Urinary bladder (tissue), 4 donors: Measurements from ENCODE around the gene ZNF638. TPM values are rescaled to one million over a fixed set of nuclear protein-coding genes. Genes with fewer than 3 reads are reported as not detected.

Experiments used
- DNase-seq: peaks from one replicate; pipeline ENCODE4 v3.0.0-alpha.2; 2015; ENCODE audit errors: extremely low spot score
- H3K27ac ChIP-seq: one replicate; pipeline ENCODE4 v1.5.1; 2013; ENCODE audit warnings: low read depth, mild to moderate bottlenecking, moderate library complexity
- H3K36me3 ChIP-seq: one replicate; pipeline ENCODE4 v1.6.1; 2013; ENCODE audit warnings: mild to moderate bottlenecking, moderate library complexity; ENCODE audit not compliant: insufficient read depth
- H3K4me1 ChIP-seq: one replicate; pipeline ENCODE4 v1.6.1; 2013; ENCODE audit warnings: mild to moderate bottlenecking, moderate library complexity; ENCODE audit not compliant: insufficient read depth
- H3K4me3 ChIP-seq: one replicate; pipeline ENCODE4 v1.5.1; 2013; ENCODE audit warnings: low read depth, low read length
- whole genome bisulfite sequencing: extraction: QIAGEN DNeasy Blood & Tissue Kit; methylation state at CpG from one replicate; pipeline ENCODE4 v1.1.7; 2013; 5-methylcytosine and 5-hydroxymethylcytosine counted together
- polyA plus RNA-seq: library from polyadenylated mRNA; stranded (reverse); fragments of 200-250 nt; gene quantifications from one replicate; pipeline ENCODE4 v1.2.3, GENCODE V29; 2013
- total RNA-seq: library from RNA; depleted of rRNA; stranded (reverse); fragments of >200 nt; gene quantifications from one replicate; pipeline ENCODE4 v1.2.3, GENCODE V29; 2014
- donor health status: healthy with polysubstance abuse.
- donor health status: healthy.

Gene ZNF638
- total and polyA plus RNA-seq, 2 donors, result 69.3 to 492 TPM

DNA sequence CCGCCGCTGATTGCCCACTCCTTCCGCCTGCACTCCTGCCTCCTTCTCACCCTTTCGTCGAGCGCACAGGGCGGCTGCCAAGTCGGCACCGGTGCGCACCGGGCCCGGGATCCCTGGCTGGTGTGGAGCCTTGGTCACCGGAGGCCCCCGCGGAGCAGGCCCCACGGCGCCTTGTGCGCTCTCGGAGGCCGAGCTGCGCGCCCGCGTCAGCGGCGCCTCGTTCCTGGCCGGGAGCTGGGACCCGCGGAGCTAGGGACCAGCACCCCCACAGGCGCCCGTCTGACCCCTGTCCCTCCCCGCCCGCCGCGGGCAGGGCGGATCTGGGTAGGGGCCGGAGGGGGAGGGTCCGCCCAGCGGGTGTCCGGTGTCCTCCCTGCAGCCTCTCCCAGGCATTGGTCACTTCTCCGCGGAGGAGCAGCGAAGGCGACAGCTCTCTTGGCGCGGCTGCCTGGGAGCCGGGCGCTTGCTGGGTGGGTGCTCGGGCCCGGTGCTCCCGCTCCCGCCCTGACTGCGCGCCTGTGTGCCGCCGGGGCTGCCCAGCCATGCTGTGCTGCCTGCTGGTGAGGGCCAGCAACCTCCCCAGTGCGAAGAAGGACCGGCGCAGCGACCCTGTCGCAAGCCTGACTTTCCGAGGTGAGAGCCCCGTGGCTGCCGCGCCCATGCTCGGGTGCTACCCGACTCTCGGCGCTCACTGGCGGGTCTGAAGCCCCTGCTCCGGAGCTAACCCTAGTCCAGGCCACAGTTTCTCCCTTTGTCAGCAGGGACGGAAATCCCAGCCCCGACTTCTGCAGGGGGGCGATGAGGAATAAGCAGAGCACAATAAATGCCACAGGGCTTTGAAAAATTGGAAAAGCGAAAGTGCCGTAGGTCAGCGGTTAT is 135.0 kb downstream of the ZNF638 start:
- Histone ChIP-seq H3K4me1 (peaks cover 2% of the 10 kb centered on the region), H3K27ac (no peak overlapping the region), H3K4me3 (peak overlapping the region; percentile 60), H3K36me3 (no peaks in the 10 kb centered on the region)
- DNase-seq, result no peak
- WGBS, result 1% methylated on average over 78 of the region's 78 CpGs

DNA sequence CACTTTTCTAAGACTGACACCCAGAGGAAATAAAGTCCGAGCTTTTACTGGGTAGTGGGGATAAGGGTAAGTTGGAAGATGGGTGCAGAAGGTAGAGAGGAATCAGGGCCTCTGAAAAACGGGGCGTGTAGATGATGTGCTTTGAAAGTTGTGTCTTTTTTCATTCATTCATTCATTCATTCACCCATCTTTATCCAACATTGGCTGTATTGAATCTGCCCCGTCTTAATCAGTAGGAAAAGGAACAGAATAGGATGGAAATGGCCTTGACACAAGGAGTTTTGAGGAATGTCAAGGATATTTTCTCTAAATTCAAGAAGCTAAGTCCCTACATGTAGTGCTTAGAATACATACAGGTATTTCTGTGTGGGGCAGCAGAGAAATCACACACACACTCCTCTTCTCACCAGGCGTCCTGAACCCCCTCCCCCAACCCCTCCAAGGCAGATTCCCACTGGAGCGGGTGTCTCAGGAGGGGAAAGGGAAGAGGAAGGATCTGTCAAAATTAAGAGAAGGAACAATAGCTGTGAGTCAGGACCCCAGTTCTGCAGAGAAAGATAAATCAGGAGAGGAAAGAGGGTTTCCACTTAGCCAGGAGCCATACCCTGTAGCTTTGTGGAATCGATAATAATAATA is 135.7 kb downstream of the ZNF638 start:
- H3K36me3 ChIP-seq, result no peaks in the 10 kb centered on the region
- H3K4me1 ChIP-seq, result peaks cover 2% of the 10 kb centered on the region
- DNase-seq, result no peak
- peak overlapping the region; percentile 60 for H3K4me3 ChIP-seq
- no peak overlapping the region for H3K27ac ChIP-seq
- 36% methylated on average over 7 of the region's 7 CpGs for WGBS

DNA sequence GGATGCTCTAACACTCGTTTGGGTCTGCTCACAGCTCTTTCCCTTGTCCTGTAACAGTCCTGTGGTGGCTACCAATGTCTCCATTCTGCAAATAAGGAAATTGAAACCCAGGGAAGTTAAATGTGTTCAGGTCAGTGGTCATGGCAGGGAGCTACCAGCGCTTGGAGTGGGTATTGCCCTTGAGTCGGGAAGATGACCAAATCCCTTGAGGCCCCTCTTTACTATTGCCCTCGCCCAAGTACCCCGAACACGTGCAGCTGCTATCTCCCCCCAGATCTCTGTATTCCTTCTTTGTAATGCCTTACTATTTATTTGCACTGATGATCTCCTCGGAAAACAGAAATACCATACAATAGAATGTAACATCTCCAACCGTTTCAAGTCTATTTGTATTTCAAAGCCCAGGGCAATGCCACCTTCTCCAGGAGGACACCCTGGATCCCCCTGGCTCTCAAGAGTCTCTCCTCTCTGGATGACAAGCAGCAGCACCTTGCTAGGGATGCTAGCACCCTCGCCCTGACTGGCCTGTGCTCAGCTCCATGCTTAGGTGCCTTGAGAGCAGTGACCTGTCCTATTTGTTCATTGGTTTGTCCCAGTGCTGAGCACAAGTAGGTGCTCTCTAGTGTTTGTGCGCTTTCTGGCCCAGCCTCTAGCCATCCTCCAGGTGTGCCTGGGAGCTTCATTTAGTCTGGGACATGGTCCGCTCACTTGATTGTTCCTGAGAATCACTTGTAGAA is 136.9 kb downstream of the ZNF638 start:
- no peak for DNase-seq
- no peak overlapping the region for H3K27ac ChIP-seq
- H3K4me3 ChIP-seq, result no peak overlapping the region
- peaks cover 2% of the 10 kb centered on the region for H3K4me1 ChIP-seq
- WGBS, result 83% methylated on average over 11 of the region's 11 CpGs
- no peaks in the 10 kb centered on the region for H3K36me3 ChIP-seq

DNA sequence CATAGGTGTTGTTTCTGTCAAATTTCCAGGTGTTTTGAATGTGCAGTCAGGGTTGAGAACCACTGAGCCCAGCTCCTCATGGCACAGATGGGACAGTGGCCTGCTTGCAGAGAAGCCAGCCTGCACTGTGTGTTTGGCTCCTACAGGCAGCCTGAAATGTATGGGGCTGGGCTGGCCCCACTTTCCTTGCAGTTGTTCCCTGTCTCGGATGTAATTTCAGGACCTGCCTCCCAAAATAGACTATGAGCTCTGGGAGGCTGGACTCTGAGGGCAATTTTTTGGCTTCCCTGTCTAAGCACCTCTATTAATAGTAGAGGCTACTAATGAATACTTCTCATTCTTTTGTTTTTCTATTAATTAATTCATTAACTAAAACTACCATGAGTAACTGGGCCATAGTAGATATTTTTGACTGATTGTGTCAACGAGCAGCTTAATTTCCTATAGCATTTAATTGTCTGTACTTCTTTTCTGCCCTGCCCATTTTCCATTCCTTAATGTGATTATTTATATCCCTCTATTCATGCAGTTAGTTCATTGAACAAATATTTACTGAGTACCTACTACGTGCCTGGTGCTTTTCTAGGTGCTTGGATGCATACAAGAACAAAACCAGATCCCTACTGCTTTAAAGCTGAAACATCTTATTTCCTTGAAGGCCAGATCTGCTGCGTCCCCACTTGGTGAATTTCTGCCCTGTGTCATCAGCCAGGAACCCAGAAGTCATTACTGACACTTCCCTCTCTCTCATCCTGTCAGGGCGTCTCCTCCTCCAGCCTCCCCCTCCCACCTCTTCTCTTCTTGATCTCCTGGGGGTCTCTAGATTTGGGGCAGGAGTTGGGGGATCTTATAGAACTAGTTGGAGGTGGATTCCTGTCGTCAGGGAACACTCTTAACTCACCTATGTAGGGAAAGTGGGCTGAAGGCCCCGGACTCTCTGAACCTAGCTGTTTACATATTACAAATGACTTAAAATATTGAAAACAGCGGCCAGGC is 138.1 kb downstream of the ZNF638 start:
- DNase-seq, result no peak
- peaks cover 2% of the 10 kb centered on the region for H3K4me1 ChIP-seq

DNA sequence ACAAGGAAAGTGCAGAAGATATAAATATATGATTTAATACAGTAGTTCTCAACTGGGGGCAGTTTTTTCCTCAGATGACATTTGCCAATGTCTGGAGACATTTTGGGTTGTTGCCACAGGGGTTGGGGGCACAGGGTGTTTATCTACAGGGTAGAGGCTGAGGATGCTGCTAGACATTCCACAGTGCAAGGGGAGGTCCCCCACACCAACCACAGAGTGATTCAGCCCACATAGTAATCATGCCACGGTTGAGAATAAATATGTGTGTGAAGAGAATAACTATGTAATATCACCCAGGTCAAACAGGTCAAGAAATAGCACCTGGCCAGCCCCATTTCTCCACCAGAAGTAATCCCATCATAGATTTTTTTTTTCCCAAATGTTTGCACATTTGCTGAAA is 139.7 kb downstream of the ZNF638 start:
- DNase-seq, result no peak
- 55% methylated on average over 1 of the region's 1 CpG for WGBS
- no peak overlapping the region for H3K4me3 ChIP-seq
- no peaks in the 10 kb centered on the region for H3K36me3 ChIP-seq
- no peaks in the 10 kb centered on the region for H3K4me1 ChIP-seq
- H3K27ac ChIP-seq, result no peak overlapping the region

More for the DNA sequence above, 138.1 kb downstream of the ZNF638 start:
- H3K27ac ChIP-seq, result no peak overlapping the region
- no peaks in the 10 kb centered on the region for H3K36me3 ChIP-seq
- 82% methylated on average over 8 of the region's 8 CpGs for WGBS
- H3K4me3 ChIP-seq, result no peak overlapping the region

DNA sequence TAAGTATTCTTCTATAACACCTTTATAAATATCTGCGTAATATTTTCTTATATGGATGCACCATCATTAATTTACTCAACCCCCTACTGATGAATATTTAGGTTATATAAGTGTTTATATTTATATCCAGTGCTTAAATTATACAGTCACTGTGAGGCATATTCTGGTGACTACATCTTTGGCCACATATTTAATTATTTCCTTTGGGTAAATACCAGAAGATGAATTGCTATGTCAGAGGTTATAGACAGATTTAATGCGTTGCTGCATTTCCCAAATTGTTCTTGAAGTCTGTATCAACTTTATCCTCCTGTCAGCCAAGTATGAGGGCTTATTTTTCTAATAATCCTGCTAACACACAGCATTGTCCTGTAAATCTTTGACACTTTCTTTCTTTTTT is 140.4 kb downstream of the ZNF638 start:
- Histone ChIP-seq H3K27ac (no peak overlapping the region), H3K36me3 (no peaks in the 10 kb centered on the region), H3K4me3 (no peak overlapping the region), H3K4me1 (no peaks in the 10 kb centered on the region)
- WGBS, result 42% methylated on average over 2 of the region's 2 CpGs
- DNase-seq, result no peak

DNA sequence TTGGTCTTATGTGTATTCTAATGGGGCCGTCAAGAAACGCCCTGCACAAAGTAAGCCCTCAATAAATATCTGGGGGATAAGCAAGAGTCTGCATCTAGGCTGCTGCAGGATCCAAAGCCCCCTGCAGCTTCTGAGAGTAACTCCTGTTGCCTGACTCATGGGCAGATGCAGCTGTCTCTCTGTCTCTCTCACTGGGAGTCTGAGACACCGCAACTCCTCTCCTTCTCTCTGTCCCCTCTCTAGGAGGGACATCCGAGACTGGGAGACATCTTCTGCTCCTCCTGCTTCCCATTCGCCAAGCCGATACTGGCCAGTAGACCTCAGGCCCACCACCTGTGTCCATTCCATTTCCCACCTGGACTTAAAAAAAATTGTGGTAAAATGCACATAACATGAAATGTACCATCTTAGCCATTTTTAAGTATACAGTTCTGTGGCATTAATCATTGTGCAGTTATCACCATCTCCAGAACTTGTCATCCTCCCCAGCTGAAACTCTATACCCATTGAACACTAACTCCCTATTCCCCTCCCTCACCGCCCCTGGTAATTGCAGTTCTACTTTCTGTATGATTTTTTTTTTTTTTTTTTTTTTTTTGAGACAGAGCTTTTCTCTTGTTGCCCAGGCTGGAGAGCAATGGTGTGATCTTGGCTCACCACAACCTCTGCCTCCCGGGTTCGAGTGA is 141.9 kb downstream of the ZNF638 start:
- Histone ChIP-seq H3K4me1 (no peaks in the 10 kb centered on the region), H3K27ac (no peak overlapping the region), H3K36me3 (no peaks in the 10 kb centered on the region), H3K4me3 (no peak overlapping the region)
- 92% methylated on average over 9 of the region's 9 CpGs for WGBS
- no peak for DNase-seq

DNA sequence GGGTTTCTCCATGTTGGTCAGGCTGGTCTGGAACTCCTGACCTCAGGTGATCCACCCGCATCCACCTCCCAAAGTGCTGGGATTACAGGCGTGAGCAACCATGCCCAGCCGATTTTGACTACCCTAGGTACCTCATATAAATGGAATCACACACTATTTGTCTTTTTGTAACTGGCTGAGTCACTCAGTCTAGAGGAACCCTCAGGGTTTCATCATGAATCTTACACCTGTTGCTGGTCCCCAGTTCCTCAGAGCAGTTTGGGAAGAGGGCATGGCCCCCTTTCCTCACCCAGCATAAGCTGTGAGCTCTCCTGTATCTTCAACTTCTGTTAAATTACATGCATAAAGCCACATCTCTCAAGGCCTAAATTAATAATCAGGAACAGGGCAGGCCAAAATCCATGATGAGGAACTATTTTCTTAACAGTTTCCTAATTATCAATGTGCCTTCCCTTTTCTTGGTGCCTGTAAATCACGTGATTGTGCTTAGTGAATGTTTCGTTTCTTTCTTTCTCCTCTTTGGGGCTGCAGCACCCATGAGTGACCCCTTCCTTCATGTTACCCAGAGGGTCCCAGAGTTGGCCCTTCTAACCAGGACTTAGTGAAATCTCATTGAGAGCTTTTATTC is 142.6 kb downstream of the ZNF638 start:
- Histone ChIP-seq H3K36me3 (no peaks in the 10 kb centered on the region), H3K4me3 (no peak overlapping the region), H3K4me1 (no peaks in the 10 kb centered on the region), H3K27ac (no peak overlapping the region)
- DNase-seq, result no peak
- WGBS, result 83% methylated on average over 5 of the region's 5 CpGs

DNA sequence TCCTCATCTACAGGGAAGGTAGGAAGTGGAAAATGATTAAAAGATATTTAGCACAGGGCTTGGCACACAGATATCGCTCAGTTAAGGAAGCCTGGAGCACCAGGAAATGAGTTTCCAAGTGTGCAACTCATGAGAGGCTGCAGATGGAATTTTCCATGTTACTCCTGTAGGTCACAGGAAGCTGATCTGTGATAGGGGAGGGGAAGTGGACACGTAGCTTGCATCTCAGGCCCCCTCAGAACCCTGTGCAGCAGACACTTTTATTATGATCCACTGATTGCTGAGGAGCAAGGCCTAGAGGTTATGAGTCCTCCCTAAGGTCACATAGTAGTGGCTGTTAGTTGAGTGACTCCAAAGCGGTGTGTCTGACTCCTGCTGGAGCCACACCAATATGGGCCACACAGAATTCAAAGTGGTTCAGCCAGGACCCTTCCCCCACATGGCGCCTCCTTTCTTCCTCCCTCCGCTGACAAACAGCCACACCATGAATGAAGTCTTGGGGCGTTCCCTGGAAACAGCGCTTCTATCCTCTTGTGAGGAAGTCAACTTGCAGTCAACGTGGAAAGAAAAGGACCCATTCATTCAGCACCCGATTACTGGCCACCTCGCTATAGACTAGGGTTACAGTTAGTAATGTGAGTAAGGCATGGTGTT is 143.3 kb downstream of the ZNF638 start:
- Histone ChIP-seq H3K27ac (no peak overlapping the region), H3K36me3 (no peaks in the 10 kb centered on the region), H3K4me3 (no peak overlapping the region), H3K4me1 (no peaks in the 10 kb centered on the region)
- DNase-seq, result no peak
- 83% methylated on average over 10 of the region's 10 CpGs for WGBS

DNA sequence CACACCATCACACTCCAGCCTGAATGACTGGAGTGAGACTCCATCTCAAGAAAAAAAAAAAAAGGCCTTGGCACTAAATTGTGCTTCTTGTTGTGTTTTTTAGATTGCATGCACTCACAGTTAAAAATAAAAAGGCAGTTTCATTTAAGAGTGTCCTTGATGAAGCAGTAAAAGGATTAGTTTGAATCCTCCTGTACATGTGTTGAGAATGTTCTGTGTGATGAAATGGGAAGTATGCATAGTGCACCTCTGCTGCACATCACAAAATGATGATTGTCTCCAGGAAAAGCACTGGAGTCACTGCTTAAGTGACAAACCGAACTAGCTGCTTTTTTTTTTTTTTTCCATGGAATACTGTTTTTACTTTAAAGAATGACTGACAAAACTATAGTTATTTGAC is 144.9 kb downstream of the ZNF638 start:
- DNase-seq, result no peak
- Histone ChIP-seq H3K36me3 (no peaks in the 10 kb centered on the region), H3K4me1 (no peaks in the 10 kb centered on the region), H3K27ac (no peak overlapping the region), H3K4me3 (no peak overlapping the region)
- 57% methylated on average over 1 of the region's 1 CpG for WGBS

DNA sequence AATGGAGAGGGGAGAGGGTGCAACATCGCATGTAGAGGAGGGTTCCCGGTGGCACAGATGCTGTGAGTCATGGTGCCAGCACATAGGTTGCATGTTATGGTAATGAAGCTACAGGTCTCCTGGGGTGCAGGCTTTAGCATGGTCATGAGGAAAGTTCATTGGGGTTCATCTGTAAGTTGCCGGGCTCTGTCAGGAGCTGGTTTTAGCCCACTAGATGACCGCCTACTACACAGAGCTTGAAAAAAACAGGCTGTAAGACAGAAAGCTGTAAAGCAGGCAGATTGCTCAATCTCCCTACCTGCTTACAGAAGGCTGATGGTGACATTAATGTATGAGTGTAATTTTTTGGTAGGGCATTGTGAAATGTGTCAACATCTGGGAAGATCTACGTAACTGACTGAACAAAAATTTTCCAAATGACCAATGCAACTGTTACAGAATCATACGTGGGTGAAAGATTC is 145.7 kb downstream of the ZNF638 start:
- H3K36me3 ChIP-seq, result no peaks in the 10 kb centered on the region
- DNase-seq, result no peak
- 81% methylated on average over 6 of the region's 6 CpGs for WGBS
- H3K27ac ChIP-seq, result no peak overlapping the region
- H3K4me1 ChIP-seq, result no peaks in the 10 kb centered on the region
- no peak overlapping the region for H3K4me3 ChIP-seq

DNA sequence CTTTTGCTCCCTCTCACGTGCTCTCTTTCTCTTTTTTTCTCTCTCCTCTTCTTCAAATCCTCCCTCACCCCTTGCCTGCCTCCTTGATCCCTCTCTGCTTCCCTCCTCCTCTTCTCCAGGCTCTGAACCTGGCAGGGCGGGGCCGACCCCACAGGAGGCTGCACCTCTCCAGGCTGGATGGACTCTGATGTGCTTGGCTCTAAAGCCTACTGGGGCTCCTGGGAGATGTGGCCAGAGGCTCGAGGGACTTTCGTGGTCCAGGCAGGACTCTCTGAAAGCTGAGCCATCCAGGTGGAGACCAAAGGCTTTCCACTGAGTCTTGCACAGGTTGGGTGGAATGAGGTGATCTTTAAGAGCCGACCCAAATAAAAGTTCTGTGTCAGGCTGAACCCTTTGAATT is 147.2 kb downstream of the ZNF638 start:
- H3K27ac ChIP-seq, result no peak overlapping the region
- no peak overlapping the region for H3K4me3 ChIP-seq
- no peaks in the 10 kb centered on the region for H3K4me1 ChIP-seq
- H3K36me3 ChIP-seq, result no peaks in the 10 kb centered on the region
- WGBS, result 81% methylated on average over 6 of the region's 6 CpGs
- DNase-seq, result no peak
